Measurements from ENCODE around the gene ILDR1. TPM values are rescaled to one million over a fixed set of nuclear protein-coding genes. Genes with fewer than 3 reads are reported as not detected.

ILDR1 gene
- total and polyA plus RNA-seq, 10 of the 15 experiments (the other 5 are each of a cell fraction or from before 2014, with no cell fraction given): 1.3 to 12.0 (median 7.0) TPM

- 0 out of 2 replicates have a peak, but pooled peaks have one; percentile 28 for TF ChIP-seq MLLT1 (IDR thresholded peaks at IDR 0.05)
- TF ChIP-seq SMAD1 (IDR thresholded peaks at IDR 0.05; ENCODE audit: low read depth, partially characterized antibody): no peak
- TF ChIP-seq HDAC6 (IDR thresholded peaks at IDR 0.05; ENCODE audit: unreplicated experiment): no peak
- peak in 1 of 2 experiments; percentile 49; a peak in 1 of 4 replicates for TF ChIP-seq IKZF2 (IDR thresholded peaks at IDR 0.05)
- TF ChIP-seq RAD51 (IDR thresholded peaks at IDR 0.05): no peak
- no peak for TF ChIP-seq NRF1 (conservative IDR thresholded peaks at IDR 0.05; ENCODE audit: low read depth, low read length)
- no peak; the same call in 1 of the 2 replicates for TF ChIP-seq YY1 (IDR thresholded peaks at IDR 0.05; ENCODE audit: low read depth, low read length)
- no peak for TF ChIP-seq FOS (IDR thresholded peaks at IDR 0.05; ENCODE audit: borderline replicate concordance, extremely low read depth, insufficient read length)
- no peak for TF ChIP-seq MYB (IDR thresholded peaks at IDR 0.05; ENCODE audit: borderline replicate concordance, low read depth, low read length)
- no peak for TF ChIP-seq CHD4 (IDR thresholded peaks at IDR 0.05)
- no peak for TF ChIP-seq SMAD5 (IDR thresholded peaks at IDR 0.05; ENCODE audit: low read depth)
- TF ChIP-seq ZBTB11 (CRISPR knock-in tag; IDR thresholded peaks at IDR 0.05): no peak
- no peak for TF ChIP-seq STAT1 (conservative IDR thresholded peaks at IDR 0.05)
- TF ChIP-seq ATF3 (IDR thresholded peaks at IDR 0.05; ENCODE audit: borderline replicate concordance, extremely low read depth, low read depth, low read length): no peak
- no peak for TF ChIP-seq PML (IDR thresholded peaks at IDR 0.05; ENCODE audit: low read length)
- TF ChIP-seq MEF2A (IDR thresholded peaks at IDR 0.05; ENCODE audit: insufficient read depth, low read depth, low read length): 0 out of 2 replicates have a peak, but pooled peaks have one; percentile 31
- no peak for TF ChIP-seq NR2C2 (IDR thresholded peaks at IDR 0.05; ENCODE audit: borderline replicate concordance, control insufficient read depth, insufficient read length, low read depth)
- no peak for TF ChIP-seq POLR2AphosphoS2 (IDR thresholded peaks at IDR 0.05; ENCODE audit: low read depth, low read length)
- TF ChIP-seq CEBPB (IDR thresholded peaks at IDR 0.05; ENCODE audit: borderline replicate concordance in 1 of 2, low read depth in 2 of 2, low read length in 2 of 2): no peak
- no peak for TF ChIP-seq ZNF274 (IDR thresholded peaks at IDR 0.05; ENCODE audit: insufficient read depth, insufficient read length)
- no peak for TF ChIP-seq ZBED1 (IDR thresholded peaks at IDR 0.05; ENCODE audit: borderline replicate concordance)
- TF ChIP-seq POLR2A (IDR thresholded peaks at IDR 0.05; ENCODE audit: low read depth, low read length): 0 out of 2 replicates have a peak, but pooled peaks have one; percentile 25
- TF ChIP-seq WRNIP1 (IDR thresholded peaks at IDR 0.05; ENCODE audit: borderline replicate concordance, low read depth, low read length): no peak
- TF ChIP-seq IRF3 (IDR thresholded peaks at IDR 0.05): no peak
Measured at GRCh38 chr3:122030381-122031122, 8.5 kb upstream of the ILDR1 start (continued).
